HUES6 (cell line): ENCODE measurements around the gene SLC16A10.

Experiments
- H3K27ac ChIP-seq: 2 replicates; pipeline ENCODE4 v1.7.0; 2013; ENCODE audit warnings: low read depth, mild to moderate bottlenecking, low read length, inconsistent platforms
- H3K27me3 ChIP-seq: 2 replicates; pipeline ENCODE4 v1.6.1; 2013; ENCODE audit warnings: low read length; ENCODE audit not compliant: control insufficient read depth, insufficient read depth
- H3K36me3 ChIP-seq: 2 replicates; pipeline ENCODE4 v1.6.1; 2013; ENCODE audit warnings: low read length; ENCODE audit not compliant: control insufficient read depth, insufficient read depth
- H3K4me1 ChIP-seq: 2 replicates; pipeline ENCODE4 v1.6.1; 2013; ENCODE audit warnings: low read length; ENCODE audit not compliant: control insufficient read depth, insufficient read depth
- H3K4me3 ChIP-seq: 2 replicates; pipeline ENCODE4 v1.5.1; 2013; ENCODE audit warnings: low read depth, low read length
- H3K9ac ChIP-seq: one replicate; pipeline ENCODE4 v1.6.1; 2013; ENCODE audit warnings: mild to moderate bottlenecking, low read length
- H3K9me3 ChIP-seq: 2 replicates; pipeline ENCODE4 v1.6.1; 2013; ENCODE audit warnings: low read depth, low read length; ENCODE audit not compliant: control insufficient read depth, insufficient read depth

Gene SLC16A10

DNA sequence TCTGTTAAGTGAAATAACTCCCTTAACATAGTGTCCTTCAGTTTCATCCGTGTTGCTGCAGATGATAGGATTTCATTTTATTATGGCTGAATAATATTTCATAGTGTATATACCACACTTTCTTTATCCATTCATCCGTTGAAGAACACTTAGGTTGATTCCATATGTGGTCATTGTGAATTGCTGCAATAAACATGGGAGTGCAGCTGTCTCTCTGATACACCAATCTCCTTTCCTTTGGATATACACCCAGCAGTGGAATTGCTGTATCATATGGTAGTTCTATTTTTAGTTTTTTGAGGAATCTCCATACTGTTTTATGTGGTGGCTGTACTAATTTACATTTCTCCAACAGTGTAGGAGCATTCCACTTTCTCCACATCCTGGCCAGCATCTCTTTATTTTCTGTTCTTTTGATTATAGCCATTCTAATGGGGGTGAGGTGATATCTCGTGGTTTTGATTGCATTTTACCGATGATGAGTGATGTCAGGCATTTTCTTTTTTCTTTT, 193.2 kb downstream of the SLC16A10 start:
- Histone ChIP-seq H3K27me3 (no peaks in the 10 kb centered on the region), H3K4me1 (no peaks in the 10 kb centered on the region), H3K36me3 (peaks cover 62% of the 10 kb centered on the region), H3K9ac (no peak overlapping the region), H3K4me3 (no peak overlapping the region), H3K9me3 (peaks cover 24% of the 10 kb centered on the region), H3K27ac (no peak overlapping the region)
